Body of pancreas (tissue), 4 donors: ENCODE measurements around the gene GPRIN2.

Source experiments
- POLR2A ChIP-seq, 3 donors: fragments of 450-650 bp; IDR thresholded peaks; one replicate each; pipeline ENCODE4 v1.6.1; 2016; ENCODE audit warnings: antibody characterized with exemption in 3 of 3, mild to moderate bottlenecking in 2 of 3
- TF ChIP-seq, protein P1 (sequence below), 7 experiments: fragments of 450-650 bp in 4 of 7; fragments of 200-600 bp in 3 of 7; sonication (generic) in 3 of 7; IDR thresholded peaks; one replicate each; pipeline ENCODE4 v1.5.1; 2016 to 2019; ENCODE audit warnings: antibody characterized with exemption in 7 of 7

DNA sequence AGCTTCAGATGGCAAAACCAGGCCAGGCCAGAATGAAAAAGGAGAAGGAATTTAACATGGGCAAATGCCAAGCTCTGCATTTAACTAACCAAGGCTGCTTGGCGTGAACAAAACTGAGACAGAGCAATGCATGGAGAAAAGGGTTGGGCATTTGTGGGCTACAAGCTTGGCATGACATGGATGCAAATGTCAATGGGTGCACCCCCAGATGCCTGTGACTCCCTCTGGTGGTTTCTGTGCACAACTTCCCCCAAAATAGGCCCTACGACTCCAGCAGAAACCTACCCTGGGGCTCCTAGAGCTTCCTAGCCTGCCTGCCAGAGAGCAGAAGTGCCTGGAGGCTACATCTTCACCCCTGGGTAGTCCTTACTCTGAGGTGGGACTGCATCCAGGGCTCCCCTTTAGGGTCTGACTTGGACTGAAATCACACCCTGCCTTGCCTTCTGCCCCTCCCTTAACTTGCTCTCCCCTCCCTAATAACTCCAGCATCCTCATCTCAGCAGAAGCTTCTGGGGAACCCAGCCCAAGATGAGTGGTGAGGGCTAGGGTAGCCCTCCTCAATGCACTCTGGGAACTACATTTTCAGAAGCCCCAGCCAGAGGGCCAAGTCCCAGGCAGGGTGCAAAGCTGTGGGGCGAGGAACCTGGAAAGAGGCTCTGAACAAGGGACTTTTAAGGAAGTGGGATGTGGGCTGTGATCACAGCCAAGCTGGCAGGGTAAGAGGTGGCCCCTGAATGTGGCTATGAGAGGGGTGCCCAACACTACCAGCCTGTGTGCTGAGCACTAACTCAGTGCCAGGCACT is 11.3 kb downstream of the GPRIN2 start:
- TF ChIP-seq, protein P1, sequence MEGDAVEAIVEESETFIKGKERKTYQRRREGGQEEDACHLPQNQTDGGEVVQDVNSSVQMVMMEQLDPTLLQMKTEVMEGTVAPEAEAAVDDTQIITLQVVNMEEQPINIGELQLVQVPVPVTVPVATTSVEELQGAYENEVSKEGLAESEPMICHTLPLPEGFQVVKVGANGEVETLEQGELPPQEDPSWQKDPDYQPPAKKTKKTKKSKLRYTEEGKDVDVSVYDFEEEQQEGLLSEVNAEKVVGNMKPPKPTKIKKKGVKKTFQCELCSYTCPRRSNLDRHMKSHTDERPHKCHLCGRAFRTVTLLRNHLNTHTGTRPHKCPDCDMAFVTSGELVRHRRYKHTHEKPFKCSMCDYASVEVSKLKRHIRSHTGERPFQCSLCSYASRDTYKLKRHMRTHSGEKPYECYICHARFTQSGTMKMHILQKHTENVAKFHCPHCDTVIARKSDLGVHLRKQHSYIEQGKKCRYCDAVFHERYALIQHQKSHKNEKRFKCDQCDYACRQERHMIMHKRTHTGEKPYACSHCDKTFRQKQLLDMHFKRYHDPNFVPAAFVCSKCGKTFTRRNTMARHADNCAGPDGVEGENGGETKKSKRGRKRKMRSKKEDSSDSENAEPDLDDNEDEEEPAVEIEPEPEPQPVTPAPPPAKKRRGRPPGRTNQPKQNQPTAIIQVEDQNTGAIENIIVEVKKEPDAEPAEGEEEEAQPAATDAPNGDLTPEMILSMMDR (IDR thresholded peaks at IDR 0.05): peak in 4 of 7 experiments; percentile 18 to 34 (median 28)
- no peak for TF ChIP-seq POLR2A (IDR thresholded peaks at IDR 0.05)
